B cell (primary cell): ENCODE results near the gene PTPRT. TPM values are rescaled to one million over a fixed set of nuclear protein-coding genes. Genes with fewer than 3 reads are reported as not detected.

Source experiments
- ATAC-seq: fragments of 200-7000 bp; cut with Tn5 transposase; one replicate; pipeline ENCODE4 v1.10.0; 2021; ENCODE audit warnings: low read depth, mild to moderate bottlenecking, moderate number of reproducible peaks, moderate library complexity
- CTCF ChIA-PET: fragments of 350-600 bp; sonication (Branson Sonifier 250); formaldehyde crosslinking; loops from one replicate; lab custom pipeline; 2021; ENCODE audit warnings: antibody characterized with exemption, inconsistent platforms; lab: Charles Lee
- POLR2A ChIA-PET: fragments of 350-600 bp; sonication (Branson Sonifier 250); formaldehyde crosslinking; loops from one replicate; lab custom pipeline; 2021; ENCODE audit warnings: antibody characterized with exemption; lab: Charles Lee
- DNase-seq: peaks from one replicate; pipeline ENCODE4 v3.0.0; 2013
- H2AFZ ChIP-seq: 2 replicates; pipeline ENCODE4 v1.6.1; 2012; ENCODE audit warnings: mild to moderate bottlenecking, low read depth, low read length; ENCODE audit not compliant: insufficient read depth, poor library complexity, severe bottlenecking
- H3K27ac ChIP-seq, 2 donors: 1 replicate in 1 of 2; 2 replicates in 1 of 2; pipeline ENCODE4 v1.5.1; 2012 to 2013; ENCODE audit warnings: low read length in 2 of 2, mild to moderate bottlenecking in 2 of 2, moderate library complexity in 1 of 2
- H3K27me3 ChIP-seq, 4 experiments: fragments of 200-600 bp in 1 of 4; sonication (generic) in 1 of 4; replicated peaks in 1 of 4; 1 replicate in 2 of 4; 2 replicates in 2 of 4; pipeline versions ENCODE4 v1.6.1 to v1.7.0; 2013 to 2016; ENCODE audit warnings: low read length in 3 of 4, mild to moderate bottlenecking in 2 of 4, mixed read lengths in 1 of 4, moderate library complexity in 1 of 4; ENCODE audit not compliant: insufficient read depth in 4 of 4, control insufficient read depth in 3 of 4; ENCODE audit errors: control extremely low read depth in 1 of 4
- H3K36me3 ChIP-seq, 2 experiments: replicated peaks in 1 of 2; 1 replicate in 1 of 2; 2 replicates in 1 of 2; pipeline versions ENCODE4 v1.6.1 to v1.7.1; 2013; ENCODE audit warnings: low read length in 1 of 2; ENCODE audit not compliant: insufficient read depth in 2 of 2, control insufficient read depth in 1 of 2; ENCODE audit errors: control extremely low read depth in 1 of 2, extremely low read depth in 1 of 2
- H3K4me1 ChIP-seq, 2 donors: fragments of 200-600 bp in 1 of 2; sonication (generic) in 1 of 2; 1 replicate in 1 of 2; 2 replicates in 1 of 2; pipeline versions ENCODE4 v1.5.1 to v1.6.1; 2013 to 2017; ENCODE audit warnings: low read length in 2 of 2; ENCODE audit not compliant: control insufficient read depth in 2 of 2, insufficient read depth in 2 of 2
- H3K4me2 ChIP-seq: replicated peaks from 2 replicates; pipeline ENCODE3; 2012; ENCODE audit warnings: mild to moderate bottlenecking, low read depth, low read length; ENCODE audit not compliant: poor library complexity, severe bottlenecking
- H3K4me3 ChIP-seq, 5 experiments: fragments of 200-600 bp in 1 of 5; sonication (generic) in 1 of 5; 1 replicate in 3 of 5; 2 replicates in 2 of 5; pipeline versions ENCODE4 v1.5.1 to v1.7.0; 2011 to 2016; ENCODE audit warnings: low read length in 4 of 5, mild to moderate bottlenecking in 4 of 5, low read depth in 2 of 5, control low read depth in 1 of 5, moderate library complexity in 1 of 5; ENCODE audit not compliant: insufficient read depth in 1 of 5; ENCODE audit errors: control extremely low read depth in 1 of 5, extremely low read depth in 1 of 5
- H3K79me2 ChIP-seq: fragments of 200-600 bp; sonication (generic); one replicate; pipeline ENCODE4 v1.6.0; 2016; ENCODE audit warnings: low read length; ENCODE audit not compliant: control insufficient read depth, insufficient read depth
- H3K9ac ChIP-seq: fragments of 200-600 bp; sonication (generic); 2 replicates; pipeline ENCODE4 v1.6.1; 2017; ENCODE audit warnings: mild to moderate bottlenecking, low read length, moderate library complexity
- H3K9me3 ChIP-seq, 3 donors: one replicate each; pipeline versions ENCODE4 v1.6.1 to v1.7.1; 2013; ENCODE audit warnings: low read length in 2 of 3; ENCODE audit not compliant: control insufficient read depth in 2 of 3, insufficient read depth in 1 of 3; ENCODE audit errors: control extremely low read depth in 1 of 3
- H4K20me1 ChIP-seq: 2 replicates; pipeline ENCODE4 v1.6.0; 2012; ENCODE audit warnings: mild to moderate bottlenecking, low read length; ENCODE audit not compliant: insufficient read depth, control insufficient read depth, poor library complexity, severe bottlenecking
- H3K27ac Mint-ChIP-seq: one replicate; pipeline ENCODE4 v1.8.0; 2021; ENCODE audit warnings: mixed read lengths
- H3K27me3 Mint-ChIP-seq: one replicate; pipeline ENCODE4 v1.8.0; 2021; ENCODE audit warnings: mixed read lengths
- H3K4me1 Mint-ChIP-seq: one replicate; pipeline ENCODE4 v1.8.0; 2021; ENCODE audit warnings: mixed read lengths
- H3K4me3 Mint-ChIP-seq: one replicate; pipeline ENCODE4 v1.8.0; 2021; ENCODE audit warnings: mixed read lengths
- H3K9me3 Mint-ChIP-seq: one replicate; pipeline ENCODE4 v1.8.0; 2022; ENCODE audit warnings: mixed read lengths; ENCODE audit not compliant: insufficient read depth
- CTCF ChIP-seq: fragments of 200-600 bp; IDR thresholded peaks from one replicate; pipeline ENCODE4 v1.8.0; 2022; ENCODE audit warnings: antibody characterized with exemption, mild to moderate bottlenecking
- EZH2 ChIP-seq: IDR thresholded peaks from 2 replicates; pipeline ENCODE4 v1.6.1; 2012; ENCODE audit warnings: borderline replicate concordance, low read depth, mild to moderate bottlenecking, moderate library complexity, low read length; ENCODE audit not compliant: insufficient read depth, poor library complexity, severe bottlenecking
- WGBS: methylation state at CpG from one replicate; pipeline ENCODE4 v1.1.5; 2013; ENCODE audit warnings: missing lambda C conversion rate; ENCODE audit not compliant: insufficient coverage; 5-methylcytosine and 5-hydroxymethylcytosine counted together
- intact Hi-C: fragments of 100-400 bp; cut with micrococcal nuclease; formaldehyde crosslinking; loops from one replicate; pipeline ENCODE4 v1.10.0; 2022
- polyA plus RNA-seq: library from polyadenylated mRNA; depleted of rRNA; stranded (reverse); fragments of >200 nt; gene quantifications from 2 replicates; pipeline ENCODE4 v1.2.3, GENCODE V29; 2012
- total RNA-seq, 2 donors: library from RNA; stranded (reverse); fragments of 120-200 nt in 1 of 2; gene quantifications; 1 replicate in 1 of 2; 2 replicates in 1 of 2; pipeline versions ENCODE4 v1.2.3 to v1.2.4, GENCODE V29; 2013 to 2022

Gene PTPRT
- total and polyA plus RNA-seq, 2 donors (not counting 1 experiment from before 2014, with no cell fraction given) = not detected

GRCh38 chr20:42581311-42581710 is 608.4 kb downstream of the PTPRT start:
- H3K4me3 ChIP-seq = no peak overlapping the region
- intact Hi-C loops = no loop called here
- POLR2A ChIA-PET = no interaction called here
- no peaks in the 10 kb centered on the region for H3K79me2 ChIP-seq
- DNase-seq (no peak), ATAC-seq (no peak)
- Mint-ChIP-seq H3K27me3 (no peaks in the 10 kb centered on the region), H3K4me3 (no peak overlapping the region), H3K9me3 (peaks cover 4% of the 10 kb centered on the region), H3K4me1 (no peaks in the 10 kb centered on the region), H3K27ac (no peak overlapping the region)
- no peak overlapping the region for H3K4me2 ChIP-seq
- no peaks in the 10 kb centered on the region for H3K27me3 ChIP-seq
- no peak overlapping the region for H2AFZ ChIP-seq
- H3K4me1 ChIP-seq = no peaks in the 10 kb centered on the region
- H3K9me3 ChIP-seq = peaks cover 0 to 6% (median 0%) of the 10 kb centered on the region in 3 donors
- H3K27ac ChIP-seq = no peak overlapping the region
- H3K9ac ChIP-seq = no peak overlapping the region
- 100% methylated on average over 2 of the region's 3 CpGs for WGBS
- H4K20me1 ChIP-seq = no peaks in the 10 kb centered on the region
- TF ChIP-seq CTCF = no peak
- no peak for TF ChIP-seq EZH2
- H3K36me3 ChIP-seq = no peaks in the 10 kb centered on the region
- CTCF ChIA-PET = no interaction called here

- no peaks in the 10 kb centered on the region for H3K27me3 ChIP-seq
- H3K27me3 Mint-ChIP-seq = no peaks in the 10 kb centered on the region
- DNase-seq = no peak
- H4K20me1 ChIP-seq = no peaks in the 10 kb centered on the region
- no peaks in the 10 kb centered on the region for H3K4me1 Mint-ChIP-seq
- CTCF ChIA-PET = no interaction called here
- H3K9ac ChIP-seq = no peak overlapping the region
- no peak overlapping the region for H3K4me3 ChIP-seq
- H3K79me2 ChIP-seq = no peaks in the 10 kb centered on the region
- ATAC-seq = no peak
- no peak overlapping the region for H3K4me3 Mint-ChIP-seq
- no peak overlapping the region for H3K4me2 ChIP-seq
- peaks cover 0 to 22% (median 0%) of the 10 kb centered on the region in 3 donors for H3K9me3 ChIP-seq
- no peak overlapping the region for H3K27ac Mint-ChIP-seq
- no peak overlapping the region for H2AFZ ChIP-seq
- POLR2A ChIA-PET = no interaction called here
- H3K9me3 Mint-ChIP-seq = peaks cover 12% of the 10 kb centered on the region
- H3K36me3 ChIP-seq = no peaks in the 10 kb centered on the region
- H3K4me1 ChIP-seq = no peaks in the 10 kb centered on the region
- H3K27ac ChIP-seq = no peak overlapping the region
- no peak for TF ChIP-seq CTCF
- TF ChIP-seq EZH2 = no peak
- 66% methylated on average over 7 of the region's 7 CpGs for WGBS
- intact Hi-C loops = no loop called here
Observed at GRCh38 chr20:42576167-42576566, 613.5 kb downstream of the PTPRT start.
